GM12873 (cell line): ENCODE measurements around the gene SHROOM3.

ENCODE experiments used
- CTCF ChIP-seq: IDR thresholded peaks from 2 replicates; pipeline ENCODE4 v1.5.1; 2012; ENCODE audit warnings: low read depth, mild to moderate bottlenecking, moderate library complexity, low read length, control low read depth; ENCODE audit not compliant: insufficient read depth; ENCODE audit errors: missing control alignments

The SHROOM3 gene

GRCh38 chr4:76487621-76488020, 52.6 kb downstream of the SHROOM3 start:
- no peak for TF ChIP-seq CTCF

- TF ChIP-seq CTCF = no peak
These were observed 53.4 kb downstream of the SHROOM3 start for GRCh38 chr4:76488455-76488854.

DNA sequence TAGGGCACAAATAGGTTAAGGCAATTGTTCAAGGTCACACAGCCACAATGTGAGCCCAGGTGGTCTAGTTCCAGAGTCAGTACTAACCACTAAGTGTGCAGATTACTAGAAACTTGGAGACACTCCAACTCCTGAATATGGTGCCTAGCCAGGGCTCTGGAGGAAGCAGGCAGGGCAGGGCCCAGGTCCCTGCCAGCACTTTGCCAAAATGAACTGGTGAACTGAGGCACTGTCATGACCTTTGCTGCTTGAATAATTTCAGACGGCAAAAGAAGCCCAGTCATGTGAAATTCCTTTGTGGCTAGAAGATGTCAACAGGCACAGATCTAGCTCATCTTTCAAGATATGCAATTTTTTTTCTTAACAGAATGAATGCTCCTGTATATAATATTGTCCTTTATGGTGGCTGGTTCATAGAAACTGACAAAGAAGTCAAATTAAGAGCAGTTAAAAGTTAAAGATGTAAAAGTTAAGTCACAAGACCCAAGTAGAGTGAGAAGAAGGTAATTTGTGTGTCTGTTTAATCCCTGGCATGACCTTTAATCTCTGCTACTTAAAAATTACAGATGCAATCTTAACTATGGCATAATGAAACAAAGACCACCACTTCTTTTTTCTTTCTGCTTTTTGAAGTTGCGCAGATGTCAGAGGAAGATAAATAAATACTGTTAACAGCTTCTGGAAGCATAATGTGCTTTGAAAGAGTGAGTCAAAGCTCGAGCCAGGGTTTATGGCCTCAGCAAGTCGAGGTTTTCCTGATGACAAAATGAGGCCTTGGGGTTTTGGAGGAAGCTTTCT, 54.1 kb downstream of the SHROOM3 start:
- no peak for TF ChIP-seq CTCF

GRCh38 chr4:76489686-76490161, 54.7 kb downstream of the SHROOM3 start:
- TF ChIP-seq CTCF = no peak

GRCh38 chr4:76492055-76492454, 57.0 kb downstream of the SHROOM3 start:
- TF ChIP-seq CTCF = no peak

DNA sequence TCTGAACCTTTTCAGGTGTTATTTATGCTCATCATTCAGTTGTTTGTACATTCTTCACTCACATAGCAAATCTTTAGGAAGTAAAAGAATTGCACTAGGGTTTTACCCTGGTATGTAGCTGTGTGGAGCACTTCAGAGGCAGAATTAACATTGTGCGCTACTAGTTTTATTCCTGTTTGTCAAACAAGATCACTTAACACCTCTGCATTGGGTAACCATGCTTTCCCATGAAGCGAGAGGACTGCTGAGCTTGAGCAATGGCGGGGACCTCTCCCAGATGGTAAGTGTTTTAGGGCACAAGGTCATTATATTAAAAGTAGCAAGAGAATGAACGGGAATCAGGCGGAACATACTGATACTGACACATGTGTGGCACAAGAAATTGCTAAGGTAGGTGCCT, 59.2 kb downstream of the SHROOM3 start:
- TF ChIP-seq CTCF = no peak

- TF ChIP-seq CTCF = no peak
These were observed 60.0 kb downstream of the SHROOM3 start for GRCh38 chr4:76494871-76495590.
